ENCODE measurements around the gene AKTIP. TPM values are rescaled to one million over a fixed set of nuclear protein-coding genes. Genes with fewer than 3 reads are reported as not detected.

Gene AKTIP
- total and polyA plus RNA-seq, 4 experiments from 2014 or later = 61.2 to 103 (median 86.3) TPM

- H3K27me3 Mint-ChIP-seq = no peaks in the 10 kb centered on the region
- Histone ChIP-seq H3K36me3 (ENCODE audit: insufficient read depth, low read length) (no peaks in the 10 kb centered on the region), H3K9me3 (ENCODE audit: control insufficient read depth in 1 of 2, low read length in 2 of 2) (no peaks in the 10 kb centered on the region), H3K4me3 (ENCODE audit: low read length in 2 of 2) (no peak overlapping the region), H3K4me1 (ENCODE audit: insufficient read depth, low read length) (no peaks in the 10 kb centered on the region), H3K27me3 (ENCODE audit: insufficient read depth, low read length) (no peaks in the 10 kb centered on the region), H3K27ac (ENCODE audit: low read depth, low read length) (no peak overlapping the region)
- peaks cover under 1 to 13% (median 1%) of the 10 kb centered on the region in 4 donors for H3K4me1 Mint-ChIP-seq
- no peaks in the 10 kb centered on the region for H3K36me3 Mint-ChIP-seq
- DNase-seq = no peak
- no peak overlapping the region for H3K27ac Mint-ChIP-seq
- intact Hi-C loops (cut with micrococcal nuclease) = no loop called here
- H3K4me3 Mint-ChIP-seq = no peak overlapping the region
- POLR2A ChIA-PET (ENCODE audit: partially characterized antibody) = no interaction called here
- no peaks in the 10 kb centered on the region for H3K9me3 Mint-ChIP-seq
- CTCF ChIA-PET (ENCODE audit: partially characterized antibody) = no interaction called here
These were observed 25.8 kb upstream of the AKTIP start for GRCh38 chr16:53528797-53529196.

GRCh38 chr16:53523971-53524548 lies 21.1 kb upstream of the AKTIP start:
- H3K4me3 ChIP-seq (ENCODE audit: low read length in 2 of 2) = no peak overlapping the region
- H3K36me3 ChIP-seq (ENCODE audit: insufficient read depth, low read length) = no peaks in the 10 kb centered on the region
- intact Hi-C loops (cut with micrococcal nuclease) = no loop called here
- POLR2A ChIA-PET (ENCODE audit: partially characterized antibody) = no interaction called here
- peaks cover 17 to 35% (median 25%) of the 10 kb centered on the region in 4 donors for H3K4me1 Mint-ChIP-seq
- H3K27me3 ChIP-seq (ENCODE audit: insufficient read depth, low read length) = no peaks in the 10 kb centered on the region
- no peak overlapping the region for H3K27ac ChIP-seq (ENCODE audit: low read depth, low read length)
- no peaks in the 10 kb centered on the region for H3K9me3 Mint-ChIP-seq
- H3K4me3 Mint-ChIP-seq = no peak overlapping the region
- CTCF ChIA-PET (ENCODE audit: partially characterized antibody) = no interaction called here
- H3K36me3 Mint-ChIP-seq = no peaks in the 10 kb centered on the region
- peaks cover 12% of the 10 kb centered on the region for H3K4me1 ChIP-seq (ENCODE audit: insufficient read depth, low read length)
- H3K27ac Mint-ChIP-seq = peak overlapping the region in 2 of 7 donors; percentile 64 to 82
- H3K27me3 Mint-ChIP-seq = no peaks in the 10 kb centered on the region
- DNase-seq = no peak
- H3K9me3 ChIP-seq (ENCODE audit: control insufficient read depth in 1 of 2, low read length in 2 of 2) = no peaks in the 10 kb centered on the region

DNA sequence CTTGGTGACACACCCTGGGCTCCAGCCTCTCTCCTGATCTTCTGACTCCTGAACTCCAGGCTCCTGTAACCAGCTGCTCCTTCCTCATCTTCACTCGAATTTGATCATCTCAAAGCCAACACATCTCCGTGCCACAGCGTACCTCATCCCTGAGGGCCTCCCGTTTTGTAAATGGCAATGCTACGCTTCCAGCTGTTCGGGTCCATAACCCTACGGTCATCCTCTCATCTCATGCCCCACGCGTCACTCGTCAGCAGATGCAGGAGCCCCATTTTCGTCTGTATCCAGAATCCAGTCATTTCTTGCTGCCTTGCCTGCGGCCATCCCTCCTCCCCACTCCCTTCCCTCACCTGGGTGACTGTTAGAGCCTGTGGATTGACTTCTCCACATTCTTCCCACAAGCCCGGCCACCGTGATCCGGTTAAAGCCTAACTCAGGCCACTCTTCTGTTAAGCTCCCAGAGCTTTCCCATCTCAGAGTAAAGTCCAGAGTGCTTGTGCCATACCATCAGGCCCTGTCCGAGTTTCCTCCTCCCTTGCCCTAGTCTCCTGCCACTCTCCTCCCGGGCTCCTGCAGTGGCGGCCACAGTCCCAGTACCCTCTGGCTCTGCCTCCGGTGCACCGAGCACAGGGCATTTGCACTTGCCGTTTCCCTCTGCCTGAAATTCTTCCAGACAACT lies 20.3 kb upstream of the AKTIP start:
- intact Hi-C loops (cut with micrococcal nuclease) = no loop called here
- H3K27ac ChIP-seq (ENCODE audit: low read depth, low read length) = no peak overlapping the region
- peak overlapping the region in 2 of 7 donors; percentile 21 to 82 for H3K27ac Mint-ChIP-seq
- peaks cover 18% of the 10 kb centered on the region for H3K4me1 ChIP-seq (ENCODE audit: insufficient read depth, low read length)
- H3K9me3 ChIP-seq (ENCODE audit: control insufficient read depth in 1 of 2, low read length in 2 of 2) = no peaks in the 10 kb centered on the region
- ChIA-PET POLR2A (ENCODE audit: partially characterized antibody) (no interaction called here), CTCF (ENCODE audit: partially characterized antibody) (no interaction called here)
- peaks cover 24 to 42% (median 32%) of the 10 kb centered on the region in 4 donors for H3K4me1 Mint-ChIP-seq
- H3K36me3 Mint-ChIP-seq = no peaks in the 10 kb centered on the region
- no peaks in the 10 kb centered on the region for H3K36me3 ChIP-seq (ENCODE audit: insufficient read depth, low read length)
- DNase-seq = no peak
- no peak overlapping the region for H3K4me3 ChIP-seq (ENCODE audit: low read length in 2 of 2)
- peaks cover 0 to 2% (median 0%) of the 10 kb centered on the region in 8 donors for H3K9me3 Mint-ChIP-seq
- H3K27me3 Mint-ChIP-seq = no peaks in the 10 kb centered on the region
- no peaks in the 10 kb centered on the region for H3K27me3 ChIP-seq (ENCODE audit: insufficient read depth, low read length)
- no peak overlapping the region for H3K4me3 Mint-ChIP-seq

GRCh38 chr16:53519417-53520091 lies 16.5 kb upstream of the AKTIP start:
- CTCF ChIA-PET (ENCODE audit: partially characterized antibody) = interaction anchor here (0.8 to 1.7 kb wide), 7 partner anchors 8 to 360 kb away, joined by 3 to 5 read pairs (median 3); no protein-coding TSS in a partner anchor
- H3K4me1 ChIP-seq (ENCODE audit: insufficient read depth, low read length) = peaks cover 43% of the 10 kb centered on the region

DNA sequence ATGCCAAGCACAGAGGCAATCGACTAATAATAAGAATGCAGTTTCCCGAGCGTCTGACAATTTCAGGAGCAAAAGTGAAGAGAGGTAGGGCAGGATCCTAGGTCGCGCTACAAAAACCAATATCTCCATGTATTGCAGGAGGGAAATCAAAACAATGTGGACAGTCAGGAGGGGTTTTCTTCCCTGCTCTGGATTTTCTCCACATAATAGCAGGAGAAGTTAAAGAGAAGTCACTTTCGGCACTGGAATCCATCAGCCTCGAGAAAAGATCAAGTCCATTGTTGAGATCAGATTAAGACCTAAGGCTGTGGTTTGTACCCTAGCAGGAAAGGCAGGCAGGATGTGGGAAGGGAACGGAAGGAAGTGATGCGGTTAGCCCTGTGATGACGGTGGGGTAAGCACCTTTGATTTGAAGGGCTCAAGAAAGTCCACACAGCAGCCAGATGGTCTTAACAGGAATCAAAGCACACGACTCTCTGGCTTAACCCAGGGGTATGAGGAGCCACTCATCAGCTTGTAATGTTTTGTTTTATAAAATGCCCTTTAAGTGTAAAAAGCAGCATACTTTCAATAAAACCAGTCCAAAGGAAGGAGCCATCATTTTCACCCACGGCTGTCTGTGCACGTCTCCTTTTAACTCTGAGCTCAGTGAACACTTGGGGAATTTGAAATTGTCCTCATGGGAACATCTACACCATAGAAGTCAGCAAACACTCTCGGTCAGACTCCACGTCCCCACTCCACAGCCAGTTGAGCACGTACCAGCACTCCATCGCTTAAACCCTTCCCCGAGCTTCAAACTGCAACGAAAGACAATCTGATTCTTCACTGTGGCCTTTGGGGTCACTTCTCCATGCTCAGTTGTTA lies 15.8 kb upstream of the AKTIP start:
- Mint-ChIP-seq H3K9me3 (peaks cover 0 to 2% (median 0%) of the 10 kb centered on the region in 8 donors), H3K27me3 (no peaks in the 10 kb centered on the region), H3K4me3 (peak overlapping the region; percentile 79 to 92 (median 85)), H3K4me1 (peaks cover 52 to 83% (median 59%) of the 10 kb centered on the region in 4 donors), H3K27ac (peak overlapping the region; percentile 85 to 97 (median 94)), H3K36me3 (no peaks in the 10 kb centered on the region)
- peaks cover 43% of the 10 kb centered on the region for H3K4me1 ChIP-seq (ENCODE audit: insufficient read depth, low read length)
- peak; percentile 83 to 89 (median 86) for DNase-seq
- intact Hi-C loops (cut with micrococcal nuclease) = loop anchor here (1.0 to 5.0 kb wide), 2 partner anchors 15 to 184 kb away; partner anchors contain the start of genes AKTIP, FTO and RPGRIP1L
- H3K4me3 ChIP-seq (ENCODE audit: low read length in 2 of 2) = peak overlapping the region; percentile 17 to 45
- H3K9me3 ChIP-seq (ENCODE audit: control insufficient read depth in 1 of 2, low read length in 2 of 2) = no peaks in the 10 kb centered on the region
- ChIA-PET CTCF (ENCODE audit: partially characterized antibody) (interaction anchor here (0.8 to 1.7 kb wide), 11 partner anchors 9 to 359 kb away, joined by 3 to 5 read pairs (median 3); no protein-coding TSS in a partner anchor), POLR2A (ENCODE audit: partially characterized antibody) (interaction anchor here (0.7 to 5.0 kb wide), 10 partner anchors 9 to 185 kb away, joined by 3 to 49 read pairs (median 5); partner anchors contain the start of genes AKTIP, RBL2 and RPGRIP1L)
- H3K27me3 ChIP-seq (ENCODE audit: insufficient read depth, low read length) = no peaks in the 10 kb centered on the region
- peak overlapping the region; percentile 43 for H3K27ac ChIP-seq (ENCODE audit: low read depth, low read length)
- H3K36me3 ChIP-seq (ENCODE audit: insufficient read depth, low read length) = no peaks in the 10 kb centered on the region

More at GRCh38 chr16:53519417-53520091, 16.5 kb upstream of the AKTIP start:
- POLR2A ChIA-PET (ENCODE audit: partially characterized antibody) = interaction anchor here (1.2 to 5.0 kb wide), 8 partner anchors 9 to 184 kb away, joined by 3 to 49 read pairs (median 6); partner anchors contain the start of genes AKTIP, RBL2 and RPGRIP1L
- DNase-seq = no peak
- intact Hi-C loops (cut with micrococcal nuclease) = loop anchor here (5.0 kb wide), 1 partner anchor 183 kb away; the partner anchor contains the start of genes FTO and RPGRIP1L
- H3K27me3 Mint-ChIP-seq = no peaks in the 10 kb centered on the region
- no peaks in the 10 kb centered on the region for H3K36me3 Mint-ChIP-seq
- H3K4me1 Mint-ChIP-seq = peaks cover 46 to 76% (median 55%) of the 10 kb centered on the region in 4 donors
- peak overlapping the region; percentile 79 to 92 (median 85) for H3K4me3 Mint-ChIP-seq
- Histone ChIP-seq H3K4me3 (ENCODE audit: low read length in 2 of 2) (peak overlapping the region; percentile 12 to 45), H3K27ac (ENCODE audit: low read depth, low read length) (peak overlapping the region; percentile 43), H3K36me3 (ENCODE audit: insufficient read depth, low read length) (no peaks in the 10 kb centered on the region), H3K27me3 (ENCODE audit: insufficient read depth, low read length) (no peaks in the 10 kb centered on the region), H3K9me3 (ENCODE audit: control insufficient read depth in 1 of 2, low read length in 2 of 2) (no peaks in the 10 kb centered on the region)
- H3K27ac Mint-ChIP-seq = peak overlapping the region; percentile 85 to 97 (median 94)
- H3K9me3 Mint-ChIP-seq = peaks cover 0 to 2% (median 0%) of the 10 kb centered on the region in 8 donors

GRCh38 chr16:53517851-53518250 lies 14.8 kb upstream of the AKTIP start:
- Histone ChIP-seq H3K4me3 (ENCODE audit: low read length in 2 of 2) (peak overlapping the region; percentile 15 to 45), H3K27me3 (ENCODE audit: insufficient read depth, low read length) (no peaks in the 10 kb centered on the region), H3K4me1 (ENCODE audit: insufficient read depth, low read length) (peaks cover 43% of the 10 kb centered on the region), H3K36me3 (ENCODE audit: insufficient read depth, low read length) (no peaks in the 10 kb centered on the region), H3K9me3 (ENCODE audit: control insufficient read depth in 1 of 2, low read length in 2 of 2) (no peaks in the 10 kb centered on the region), H3K27ac (ENCODE audit: low read depth, low read length) (peak overlapping the region; percentile 43)
- H3K36me3 Mint-ChIP-seq = no peaks in the 10 kb centered on the region
- H3K27me3 Mint-ChIP-seq = no peaks in the 10 kb centered on the region
- intact Hi-C loops (cut with micrococcal nuclease) = loop anchor here (1.0 to 5.0 kb wide), 2 partner anchors 15 to 184 kb away; partner anchors contain the start of genes AKTIP, FTO and RPGRIP1L
- peaks cover 0 to 2% (median 0%) of the 10 kb centered on the region in 8 donors for H3K9me3 Mint-ChIP-seq
- ChIA-PET POLR2A (ENCODE audit: partially characterized antibody) (interaction anchor here (1.1 to 5.0 kb wide), 4 partner anchors 15 to 82 kb away, joined by 5 to 49 read pairs (median 12); partner anchors contain the start of gene AKTIP), CTCF (ENCODE audit: partially characterized antibody) (interaction anchor here (0.9 to 1.6 kb wide), 5 partner anchors 9 to 32 kb away, joined by 3 to 4 read pairs (median 3); no protein-coding TSS in a partner anchor)
- peaks cover 52 to 79% (median 60%) of the 10 kb centered on the region in 4 donors for H3K4me1 Mint-ChIP-seq
- no peak for DNase-seq
- peak overlapping the region; percentile 81 to 96 (median 91) for H3K27ac Mint-ChIP-seq
- peak overlapping the region; percentile 66 to 92 (median 84) for H3K4me3 Mint-ChIP-seq
